Measurements from ENCODE around the gene IRF1. TPM values are rescaled to one million over a fixed set of nuclear protein-coding genes. Genes with fewer than 3 reads are reported as not detected.

Gene IRF1
- total RNA-seq, 4 donors from 2014 or later, result 24.6 to 49.7 (median 32.1) TPM

GRCh38 chr5:132435886-132436285 lies 54.7 kb downstream of the IRF1 start:
- no peak overlapping the region for H3K4me3 ChIP-seq (replicated peaks in 1 of 3)
- no peak for DNase-seq
- H3K27ac ChIP-seq, result peak overlapping the region in 1 of 3 donors; percentile 79
- intact Hi-C loops (cut with DNase I), result no loop called here
- no peaks in the 10 kb centered on the region for H3K36me3 ChIP-seq
- H3K9me3 ChIP-seq, result no peaks in the 10 kb centered on the region
- 86 to 93% methylated on average over 2 of the region's 2 CpGs for WGBS, 2 donors
- TF ChIP-seq CTCF (IDR thresholded peaks at IDR 0.05) (no peak), POLR2A (IDR thresholded peaks at IDR 0.05) (no peak)
- H3K4me1 ChIP-seq, result peaks cover 30 to 56% of the 10 kb centered on the region in 2 donors
- no peaks in the 10 kb centered on the region for H3K27me3 ChIP-seq

- 100% methylated on average over 2 of the region's 2 CpGs for WGBS, 2 donors
- Histone ChIP-seq H3K4me1 (peaks cover 30 to 56% of the 10 kb centered on the region in 2 donors), H3K9me3 (no peaks in the 10 kb centered on the region), H3K27ac (no peak overlapping the region), H3K4me3 (replicated peaks in 1 of 3) (no peak overlapping the region), H3K27me3 (no peaks in the 10 kb centered on the region), H3K36me3 (no peaks in the 10 kb centered on the region)
- DNase-seq, result no peak
- TF ChIP-seq POLR2A (IDR thresholded peaks at IDR 0.05) (no peak), CTCF (IDR thresholded peaks at IDR 0.05) (no peak)
- intact Hi-C loops (cut with DNase I), result no loop called here
Measured at GRCh38 chr5:132435447-132435846, 55.1 kb downstream of the IRF1 start.

- no peak for DNase-seq
- H3K36me3 ChIP-seq, result no peaks in the 10 kb centered on the region
- H3K27ac ChIP-seq, result no peak overlapping the region
- intact Hi-C loops (cut with DNase I), result no loop called here
- H3K4me1 ChIP-seq, result peaks cover 30 to 51% of the 10 kb centered on the region in 2 donors
- TF ChIP-seq POLR2A (IDR thresholded peaks at IDR 0.05), result no peak
- TF ChIP-seq CTCF (IDR thresholded peaks at IDR 0.05), result no peak
- no peaks in the 10 kb centered on the region for H3K27me3 ChIP-seq
- H3K4me3 ChIP-seq (replicated peaks in 1 of 3), result no peak overlapping the region
- WGBS, 2 donors, result 76 to 79% methylated on average over 12 of the region's 12 CpGs
- H3K9me3 ChIP-seq, result no peaks in the 10 kb centered on the region
Measured at GRCh38 chr5:132434416-132435286, 55.9 kb downstream of the IRF1 start.

- Histone ChIP-seq H3K27ac (no peak overlapping the region), H3K4me1 (peaks cover 17 to 47% of the 10 kb centered on the region in 2 donors), H3K27me3 (no peaks in the 10 kb centered on the region), H3K4me3 (replicated peaks in 1 of 3) (no peak overlapping the region), H3K36me3 (no peaks in the 10 kb centered on the region), H3K9me3 (no peaks in the 10 kb centered on the region)
- intact Hi-C loops (cut with DNase I), result no loop called here
- no peak for DNase-seq
- TF ChIP-seq CTCF (IDR thresholded peaks at IDR 0.05), result no peak
- no peak for TF ChIP-seq POLR2A (IDR thresholded peaks at IDR 0.05)
- WGBS, 2 donors, result 80 to 89% methylated on average over 6 of the region's 6 CpGs
Measured at GRCh38 chr5:132433141-132433540, 57.4 kb downstream of the IRF1 start.

GRCh38 chr5:132431632-132432031 lies 58.9 kb downstream of the IRF1 start:
- Histone ChIP-seq H3K4me1 (peaks cover 16 to 47% of the 10 kb centered on the region in 2 donors), H3K4me3 (replicated peaks in 1 of 3) (no peak overlapping the region), H3K36me3 (no peaks in the 10 kb centered on the region), H3K27me3 (no peaks in the 10 kb centered on the region), H3K9me3 (no peaks in the 10 kb centered on the region), H3K27ac (no peak overlapping the region)
- 94 to 95% methylated on average over 4 of the region's 4 CpGs for WGBS, 2 donors
- DNase-seq, result no peak
- intact Hi-C loops (cut with DNase I), result no loop called here
- TF ChIP-seq POLR2A (IDR thresholded peaks at IDR 0.05), result no peak
- TF ChIP-seq CTCF (IDR thresholded peaks at IDR 0.05), result no peak

Data from thyroid gland (tissue), 4 donors.